ENCODE data around the gene C16orf95. TPM values are rescaled to one million over a fixed set of nuclear protein-coding genes. Genes with fewer than 3 reads are reported as not detected.

C16orf95 gene
- total RNA-seq, 1 donor: 3.0 TPM

DNA sequence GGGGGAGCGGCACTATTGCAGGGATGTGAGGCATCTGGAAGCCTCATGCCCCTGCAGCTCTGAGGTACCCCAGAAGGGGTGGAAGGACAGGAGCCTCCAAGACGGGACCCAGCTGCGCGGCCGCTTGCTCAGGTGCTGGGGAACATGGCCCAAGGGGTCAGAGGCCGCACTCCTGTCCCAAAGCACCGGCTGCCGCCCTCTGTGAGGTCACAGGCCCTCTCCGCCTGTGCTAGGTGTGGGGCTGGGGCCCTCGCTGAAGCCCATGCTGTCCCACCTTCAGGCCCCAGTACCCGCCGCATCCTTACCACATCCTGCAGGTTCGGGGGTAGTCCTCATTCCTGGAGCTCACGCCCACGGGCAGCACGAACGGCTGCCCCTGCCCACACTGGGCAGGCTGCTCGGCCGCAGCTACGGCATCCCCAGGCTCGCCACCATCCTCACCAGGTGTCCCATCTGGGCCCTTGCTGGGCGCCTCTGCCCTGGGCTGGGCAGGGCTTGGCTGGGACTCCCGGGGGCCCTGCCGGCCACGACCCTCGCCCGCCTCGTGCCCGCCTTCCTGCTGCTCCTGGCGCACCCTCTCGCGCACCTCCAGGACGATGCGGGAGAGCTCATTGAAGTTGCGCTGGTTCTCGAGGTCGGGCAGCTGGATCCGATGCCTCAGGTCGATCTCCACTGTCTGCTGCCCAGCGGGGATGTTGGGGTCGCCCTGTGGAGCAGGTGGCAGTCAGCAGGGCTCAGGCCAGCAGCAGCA, 16.6 kb upstream of the C16orf95 start:
- no peak for DNase-seq (ENCODE audit: low read depth in 2 of 3, low spot score in 2 of 3)

DNA sequence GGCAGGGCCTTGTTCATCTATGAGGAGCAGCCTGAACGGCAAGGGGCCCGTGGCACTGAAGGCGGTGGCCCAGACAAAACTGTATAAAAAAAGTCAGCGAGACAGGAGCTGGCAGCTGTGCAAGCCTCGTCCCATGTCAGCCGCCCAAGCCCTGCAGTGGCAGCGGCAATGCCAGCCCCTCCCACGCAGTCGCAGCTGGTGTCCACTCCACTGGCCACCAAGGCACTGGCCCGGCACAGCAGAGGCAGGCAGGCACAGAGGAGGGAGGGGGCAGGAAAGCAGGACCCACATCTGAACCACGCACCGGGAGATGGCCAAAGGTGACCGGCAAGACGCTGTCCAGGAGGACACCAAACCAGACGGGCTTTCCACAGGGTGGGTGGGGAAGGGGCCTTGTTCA, 15.9 kb upstream of the C16orf95 start:
- no peak for DNase-seq (ENCODE audit: low read depth in 2 of 3, low spot score in 2 of 3)

DNA sequence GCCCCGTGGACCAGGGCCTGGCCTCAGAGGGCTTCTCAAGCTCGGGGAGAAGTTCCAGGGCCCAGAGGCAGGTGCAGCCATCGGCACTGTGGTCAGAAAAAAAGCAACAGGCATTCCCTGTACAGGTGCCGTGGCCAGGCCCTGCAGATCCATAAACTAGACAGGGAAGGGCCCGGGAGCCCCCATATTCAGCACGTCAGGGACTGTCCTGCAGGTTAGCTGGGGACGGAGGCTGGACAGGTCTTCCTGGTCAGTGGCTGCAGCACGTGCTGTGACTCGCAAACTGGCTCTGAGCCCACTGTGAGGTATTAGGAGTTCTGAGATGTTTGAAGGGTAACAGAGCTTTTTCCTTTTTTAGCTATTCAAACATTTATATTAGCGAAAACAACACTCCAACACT, 15.0 kb upstream of the C16orf95 start:
- no peak for DNase-seq (ENCODE audit: low read depth in 2 of 3, low spot score in 2 of 3)

DNA sequence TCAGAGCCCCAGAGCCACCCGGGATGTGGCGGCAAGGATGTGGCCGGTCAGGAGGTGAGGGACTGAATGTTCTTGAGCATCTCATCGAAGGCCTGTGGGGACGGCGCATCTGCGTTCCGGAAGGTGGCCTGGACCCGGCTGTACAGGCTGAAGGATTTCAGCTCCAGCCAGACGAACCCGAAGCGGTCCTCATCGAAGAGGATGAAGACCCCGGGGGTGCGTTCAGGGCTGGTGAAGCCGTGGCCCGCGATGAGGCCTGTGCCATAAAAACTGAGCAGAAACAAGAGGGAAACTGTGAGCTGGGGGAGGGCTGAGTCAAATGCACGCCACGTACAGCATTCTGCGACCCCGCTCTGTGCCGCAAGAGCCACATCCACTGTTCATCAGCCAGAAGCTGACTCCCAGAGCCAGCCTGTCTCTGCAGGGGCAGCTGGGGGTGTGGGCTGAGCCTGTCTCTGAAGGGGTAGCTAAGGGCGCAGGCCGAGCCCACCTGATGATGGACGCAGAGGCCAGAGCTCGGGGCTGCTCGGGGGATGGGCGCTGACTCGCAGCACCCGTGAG, 14.1 kb upstream of the C16orf95 start:
- DNase-seq (ENCODE audit: low read depth in 2 of 3, low spot score in 2 of 3): no peak

DNA sequence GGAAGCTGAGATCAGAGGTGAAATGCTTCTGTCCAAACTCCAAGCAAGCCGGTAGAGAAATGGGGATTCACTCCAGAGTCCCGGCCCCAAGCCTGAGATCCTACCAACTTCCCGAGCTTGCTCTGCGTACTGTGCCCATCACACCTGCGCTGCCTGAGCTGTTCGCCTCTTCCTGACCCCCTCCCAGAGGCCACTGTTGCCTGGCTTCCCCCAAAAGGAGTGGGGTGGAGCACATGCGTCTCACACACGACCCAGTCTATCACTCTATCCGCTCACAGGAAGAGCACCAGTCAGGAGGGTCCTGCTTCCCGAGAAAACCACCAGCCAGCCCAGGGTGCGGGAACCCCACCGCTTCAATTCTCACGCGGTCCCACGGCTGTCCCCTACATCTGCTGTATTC, 13.5 kb upstream of the C16orf95 start:
- DNase-seq (ENCODE audit: low read depth in 2 of 3, low spot score in 2 of 3): no peak

DNA sequence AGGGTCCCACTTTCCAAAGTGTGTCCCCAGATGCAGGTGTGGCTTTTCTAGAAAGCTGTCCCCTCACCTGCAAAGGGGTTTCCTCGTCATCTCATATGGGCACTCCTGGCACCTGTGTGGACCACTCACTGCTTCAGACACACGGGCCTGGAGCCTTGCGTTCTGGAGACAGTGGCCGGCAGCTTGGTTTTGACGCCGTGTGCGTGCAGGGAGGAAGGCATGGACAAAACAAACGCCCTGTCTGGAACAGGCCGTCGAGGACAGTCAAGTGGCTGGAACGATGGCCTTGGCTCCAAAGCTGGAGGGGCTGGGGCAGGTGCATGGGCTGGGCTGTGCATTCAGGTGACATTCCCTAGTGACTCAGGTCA, 13.0 kb upstream of the C16orf95 start:
- no peak for DNase-seq (ENCODE audit: low read depth in 2 of 3, low spot score in 2 of 3)

DNA sequence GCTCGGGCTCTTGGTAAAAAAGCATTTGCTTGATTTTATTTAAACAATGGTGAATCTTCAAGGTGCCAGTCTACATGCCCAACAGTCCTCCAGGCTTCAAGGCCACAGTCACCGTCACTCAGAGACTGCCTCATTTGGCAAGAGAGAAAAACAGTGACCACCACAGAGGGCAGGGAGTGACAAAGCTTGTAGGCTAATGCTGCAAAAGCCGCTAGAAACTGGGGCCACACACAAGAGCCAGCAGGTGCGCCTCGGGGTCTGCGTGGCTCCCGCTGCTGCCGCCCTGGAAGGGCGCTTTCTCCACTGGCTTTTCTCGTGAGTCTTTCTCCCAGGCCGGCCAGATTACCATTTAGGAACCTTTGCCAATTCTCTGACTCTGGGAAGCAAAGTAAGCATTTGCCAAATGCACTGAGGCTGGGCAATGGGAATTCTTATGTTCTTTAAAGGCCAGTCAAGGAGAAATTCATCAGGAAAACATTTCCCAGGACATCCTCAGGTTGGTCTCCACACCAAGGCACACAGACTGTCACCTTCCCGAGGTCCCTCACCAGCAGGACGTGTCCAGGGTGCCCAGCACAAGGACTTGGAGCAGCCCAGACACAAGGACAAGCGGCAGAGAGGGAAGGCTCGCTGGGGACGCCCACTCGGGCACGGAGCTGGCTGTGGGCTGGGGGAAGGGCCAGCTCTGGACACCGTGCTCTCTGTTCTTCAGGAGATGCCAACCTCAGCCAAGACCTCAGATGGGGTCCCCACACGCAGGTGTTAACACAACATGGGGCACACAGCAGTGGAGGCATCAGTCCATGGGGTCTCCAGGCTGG, 12.5 kb upstream of the C16orf95 start:
- no peak for DNase-seq (ENCODE audit: low read depth in 2 of 3, low spot score in 2 of 3)

DNA sequence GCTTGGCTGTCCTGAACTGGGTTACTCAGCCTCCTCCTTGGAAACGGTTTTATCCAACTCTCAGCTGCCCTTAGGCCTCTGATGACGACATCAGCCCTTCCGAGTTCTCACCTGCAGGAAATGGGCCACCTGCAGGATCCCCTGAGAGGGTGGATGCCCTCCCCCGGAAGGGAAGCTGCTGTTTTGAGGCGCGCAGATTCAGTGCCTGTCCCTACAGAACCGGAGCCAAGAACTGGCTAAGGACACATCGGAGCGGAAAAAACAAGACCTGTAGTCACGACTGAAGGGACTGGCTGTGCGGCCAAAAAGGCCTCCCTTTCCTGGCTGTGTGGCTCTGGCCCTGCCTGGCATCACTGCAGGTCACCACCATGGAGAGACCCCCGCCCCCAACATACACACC, 11.7 kb upstream of the C16orf95 start:
- no peak for DNase-seq (ENCODE audit: low read depth in 2 of 3, low spot score in 2 of 3)

DNA sequence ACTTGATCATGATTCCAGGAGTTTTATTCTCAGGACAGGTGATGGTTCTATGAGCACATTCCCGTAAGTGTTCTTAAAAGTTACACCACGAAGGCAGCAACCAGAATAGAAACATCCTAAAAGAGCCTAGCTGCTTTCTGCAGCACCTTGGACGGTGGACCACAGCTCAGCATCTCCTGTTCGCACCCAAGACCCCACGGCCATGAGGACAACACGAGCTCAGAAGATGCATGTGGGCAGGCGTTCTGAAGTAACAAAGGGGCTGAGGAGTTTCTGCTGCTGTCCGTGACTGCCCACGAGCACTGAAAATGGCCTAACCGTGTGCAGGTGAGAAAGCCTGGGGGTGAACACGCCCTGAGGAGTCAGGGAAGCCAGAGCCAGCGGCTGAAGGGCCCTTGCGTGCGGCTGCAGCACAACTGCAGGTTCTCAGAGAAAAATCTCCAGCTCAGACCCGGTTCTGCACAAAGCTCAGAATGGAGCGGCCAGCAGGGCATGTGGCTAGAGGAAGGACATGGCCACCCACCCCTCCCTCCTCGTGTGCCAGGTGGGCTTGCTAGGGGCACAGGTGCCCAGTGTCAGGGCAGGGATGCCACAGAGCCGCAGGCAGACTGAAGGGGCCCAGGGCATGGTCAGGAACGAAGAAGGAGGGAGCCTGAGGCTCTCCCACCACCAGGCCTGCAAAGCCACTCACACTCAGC, 10.8 kb upstream of the C16orf95 start:
- no peak for DNase-seq (ENCODE audit: low read depth in 2 of 3, low spot score in 2 of 3)

DNA sequence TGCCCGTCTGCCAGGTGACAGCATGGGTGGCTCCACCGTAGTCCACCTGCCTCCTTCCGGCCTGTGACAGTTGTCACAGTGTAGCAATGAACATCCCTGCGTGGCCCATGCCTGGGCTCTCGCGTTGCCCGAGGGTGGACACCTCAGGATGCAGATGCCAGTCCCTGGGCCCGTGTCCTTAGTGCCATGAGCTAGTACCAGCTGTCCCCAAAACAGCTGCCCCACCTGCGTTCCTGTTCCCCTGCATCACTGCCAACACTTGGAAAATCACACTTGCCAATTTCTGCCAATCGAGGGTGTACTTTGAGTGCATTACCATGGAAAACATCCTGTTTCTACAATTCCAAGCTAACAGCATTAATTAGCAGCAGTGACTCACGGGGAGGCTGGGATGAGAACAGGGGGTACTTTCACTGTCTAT, 9.0 kb upstream of the C16orf95 start:
- DNase-seq (ENCODE audit: low read depth in 2 of 3, low spot score in 2 of 3): no peak

DNA sequence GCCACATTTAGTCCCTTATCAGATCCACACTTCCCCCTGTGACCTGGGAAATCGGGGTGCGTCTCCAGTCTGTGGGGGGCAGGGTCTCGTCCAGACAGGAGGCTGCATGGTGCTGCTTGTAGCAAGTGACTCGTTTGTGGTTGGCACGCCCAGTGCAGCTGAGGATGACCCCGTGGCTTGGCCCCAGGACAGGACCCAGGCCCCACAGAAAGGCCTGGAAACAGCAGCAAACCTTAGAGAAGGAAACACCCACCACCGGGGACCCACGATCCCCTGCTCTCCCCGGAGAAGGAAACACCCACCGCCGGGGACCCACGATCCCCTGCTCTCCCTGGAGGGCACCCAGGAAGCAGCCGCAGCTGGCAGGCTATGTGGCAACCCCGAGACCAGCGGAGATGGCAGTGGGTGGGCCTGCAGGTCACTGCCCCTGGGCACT, 8.2 kb upstream of the C16orf95 start:
- no peak for DNase-seq (ENCODE audit: low read depth in 2 of 3, low spot score in 2 of 3)

DNA sequence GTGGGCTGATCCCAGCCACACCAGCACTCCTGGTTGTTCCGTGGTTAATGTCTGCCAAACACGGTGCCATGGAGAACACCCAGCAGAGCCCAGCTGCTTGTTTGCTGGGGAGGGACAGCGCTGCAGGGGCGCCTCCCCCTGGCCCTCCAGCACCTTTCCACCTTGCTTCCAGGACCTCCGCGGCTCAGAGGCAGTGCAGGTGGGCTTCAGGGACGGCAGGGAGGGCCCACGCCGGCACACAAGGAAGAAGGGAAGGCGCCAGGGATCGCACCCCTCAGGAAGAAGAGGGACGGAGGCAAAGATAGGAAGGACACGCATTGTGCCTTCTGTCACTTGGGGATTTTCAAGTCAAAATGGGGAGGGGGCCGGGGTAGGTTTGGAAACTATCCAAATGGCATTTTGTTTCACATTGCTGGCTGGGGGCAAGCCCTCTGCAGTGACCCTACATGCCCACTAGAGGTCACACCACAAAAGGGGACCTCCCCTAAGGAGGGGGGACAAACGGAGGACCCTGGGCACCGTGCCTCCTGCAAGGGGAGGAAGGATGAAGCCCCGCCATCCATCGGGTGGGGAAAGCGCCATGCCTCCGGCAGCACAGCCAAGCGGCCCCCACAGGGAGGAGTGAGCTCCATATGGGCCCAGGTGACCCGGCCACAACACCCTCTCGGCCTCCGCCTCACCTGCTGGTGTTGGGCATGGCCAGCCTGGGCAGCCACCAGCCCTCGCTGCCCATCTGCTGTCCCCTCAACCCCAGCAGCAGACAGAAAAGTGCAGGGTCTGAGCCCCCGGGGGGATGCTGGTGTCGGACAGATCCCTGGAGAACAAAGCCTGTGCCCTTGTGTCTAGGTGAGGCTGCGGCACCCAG, 7.5 kb upstream of the C16orf95 start:
- peak; percentile 19 to 71 (median 64) for DNase-seq (ENCODE audit: low read depth in 2 of 3, low spot score in 2 of 3)

DNA sequence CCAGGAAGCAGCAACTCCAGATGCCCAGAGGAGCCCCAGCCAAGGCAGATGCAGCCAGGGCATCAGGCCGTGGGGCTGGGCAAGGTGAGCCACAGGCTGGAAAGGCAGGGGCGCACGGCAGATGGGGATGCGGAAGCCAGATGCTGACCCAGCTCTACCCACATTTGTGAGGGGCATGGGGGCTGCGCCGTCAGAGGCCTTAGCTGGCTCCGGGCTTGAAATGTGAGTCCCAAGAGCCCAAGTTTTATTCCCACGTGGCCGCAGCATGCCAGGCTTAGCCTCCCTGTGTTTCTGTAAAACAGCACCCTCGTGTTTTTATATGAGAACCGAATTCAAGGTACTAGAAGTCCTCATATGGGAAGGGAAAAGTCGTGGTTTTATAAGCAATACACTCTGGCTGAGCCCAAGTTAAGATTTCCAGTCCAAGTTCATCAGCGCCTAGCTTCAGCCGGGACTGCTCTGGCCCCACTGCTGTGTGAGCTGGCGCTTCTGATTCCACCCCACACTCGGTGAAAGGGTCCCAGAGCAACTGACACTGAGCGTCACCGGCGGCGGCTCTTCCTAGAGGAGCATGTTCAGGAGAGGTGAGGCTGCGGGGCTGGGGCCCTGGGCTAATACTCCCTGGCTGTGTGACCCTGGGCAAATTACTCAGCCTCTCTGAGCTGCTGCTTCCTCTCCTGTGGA, 6.7 kb upstream of the C16orf95 start:
- no peak for DNase-seq (ENCODE audit: low read depth in 2 of 3, low spot score in 2 of 3)

DNA sequence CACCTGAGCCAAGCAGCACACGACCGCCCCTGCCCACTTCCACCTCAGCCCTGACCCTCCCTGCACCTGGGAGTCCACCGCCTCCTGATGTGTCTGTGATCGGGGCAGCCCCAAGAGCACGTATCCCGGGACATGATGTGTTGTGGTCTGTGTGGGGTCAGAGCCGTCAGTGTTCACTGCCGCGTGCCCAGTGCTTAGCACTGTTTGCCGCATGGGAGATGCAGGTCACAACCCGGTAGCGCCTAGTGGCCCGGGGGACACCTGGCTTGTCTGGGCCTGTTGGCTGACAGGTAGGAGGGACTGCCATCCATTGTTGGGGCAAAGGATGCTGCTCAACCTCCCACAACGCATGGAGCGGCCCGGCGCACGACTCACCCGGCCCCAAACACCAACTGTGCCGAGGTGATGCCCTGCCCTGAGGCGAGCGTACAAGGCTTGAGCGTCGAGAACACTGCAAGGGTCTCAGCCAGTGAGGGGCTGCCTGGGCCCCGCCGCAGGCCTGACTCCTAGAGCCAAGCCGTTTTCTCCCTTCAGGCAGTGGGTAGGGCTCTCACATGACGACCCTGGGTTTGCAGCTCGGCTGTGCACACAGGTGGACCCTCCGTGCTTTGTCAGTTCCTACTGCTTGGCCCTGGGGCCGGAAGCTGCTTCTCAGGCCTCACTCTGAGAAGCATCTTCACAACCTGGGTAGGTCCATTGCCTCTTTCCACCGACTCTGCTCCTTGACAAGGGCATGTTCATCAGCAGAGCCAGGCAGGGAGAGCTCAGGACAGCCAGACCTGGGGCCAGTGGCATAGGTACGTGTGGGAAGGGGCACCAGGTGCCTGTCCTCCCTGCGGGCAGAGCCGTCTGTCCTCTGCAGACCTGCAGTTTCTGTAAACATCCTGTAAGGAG, 5.9 kb upstream of the C16orf95 start:
- no peak for DNase-seq (ENCODE audit: low read depth in 2 of 3, low spot score in 2 of 3)

DNA sequence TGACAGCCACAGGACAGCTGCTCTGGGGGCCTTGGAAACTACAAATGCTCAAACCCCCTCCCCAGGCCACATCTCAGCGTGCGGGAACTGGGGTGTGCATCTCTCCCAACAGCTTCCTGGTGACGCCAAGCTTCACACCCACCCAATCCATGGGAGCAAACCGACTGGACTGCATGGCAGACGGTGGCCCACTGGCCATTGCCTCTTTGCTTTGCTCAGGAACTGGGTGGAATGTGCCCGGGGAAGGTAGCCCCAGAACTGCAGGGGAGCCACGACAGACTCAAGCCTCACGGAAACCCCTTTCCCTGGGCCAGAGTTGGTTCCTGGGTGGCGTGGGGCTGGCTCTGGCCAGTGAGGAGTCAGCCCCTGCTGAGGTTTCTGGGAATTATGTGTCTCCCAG, 5.2 kb upstream of the C16orf95 start:
- no peak for DNase-seq (ENCODE audit: low read depth in 2 of 3, low spot score in 2 of 3)

DNA sequence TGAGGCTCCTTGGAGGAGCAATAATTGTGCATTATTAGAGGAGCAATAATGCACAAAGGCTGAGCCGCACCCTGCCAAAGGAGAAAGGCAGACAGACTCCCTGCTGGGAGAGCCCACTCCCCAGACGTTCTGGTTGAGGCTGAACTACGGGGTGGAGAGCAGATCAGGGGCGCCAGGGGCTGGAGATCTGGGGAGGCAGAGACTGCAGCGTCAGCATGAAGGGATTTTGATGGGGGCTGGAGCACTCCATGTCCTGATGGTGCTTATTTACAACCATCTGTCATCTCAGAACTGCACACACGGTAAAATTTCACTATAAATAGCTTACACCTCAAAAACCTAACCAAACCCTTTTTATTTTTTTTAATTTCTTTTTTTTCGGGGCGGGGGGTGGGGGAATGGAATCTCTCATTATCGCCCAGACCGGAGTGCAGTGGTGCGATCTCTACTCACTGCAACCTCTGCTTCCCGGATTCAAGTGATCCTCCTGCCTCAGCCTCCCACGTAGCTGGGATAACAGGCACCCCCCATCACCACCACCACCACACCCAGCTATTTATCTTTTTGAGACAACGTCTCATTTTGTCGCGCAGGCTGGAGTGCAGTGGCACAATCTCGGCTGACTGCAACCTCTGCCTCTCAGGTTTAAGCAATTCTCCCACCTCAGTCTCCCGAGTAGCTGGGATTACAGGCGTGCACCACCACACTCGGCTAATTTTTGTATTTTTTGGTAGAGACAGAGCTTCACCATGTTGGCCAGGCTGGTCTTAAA, 4.3 kb upstream of the C16orf95 start:
- DNase-seq (ENCODE audit: low read depth in 2 of 3, low spot score in 2 of 3): no peak

DNA sequence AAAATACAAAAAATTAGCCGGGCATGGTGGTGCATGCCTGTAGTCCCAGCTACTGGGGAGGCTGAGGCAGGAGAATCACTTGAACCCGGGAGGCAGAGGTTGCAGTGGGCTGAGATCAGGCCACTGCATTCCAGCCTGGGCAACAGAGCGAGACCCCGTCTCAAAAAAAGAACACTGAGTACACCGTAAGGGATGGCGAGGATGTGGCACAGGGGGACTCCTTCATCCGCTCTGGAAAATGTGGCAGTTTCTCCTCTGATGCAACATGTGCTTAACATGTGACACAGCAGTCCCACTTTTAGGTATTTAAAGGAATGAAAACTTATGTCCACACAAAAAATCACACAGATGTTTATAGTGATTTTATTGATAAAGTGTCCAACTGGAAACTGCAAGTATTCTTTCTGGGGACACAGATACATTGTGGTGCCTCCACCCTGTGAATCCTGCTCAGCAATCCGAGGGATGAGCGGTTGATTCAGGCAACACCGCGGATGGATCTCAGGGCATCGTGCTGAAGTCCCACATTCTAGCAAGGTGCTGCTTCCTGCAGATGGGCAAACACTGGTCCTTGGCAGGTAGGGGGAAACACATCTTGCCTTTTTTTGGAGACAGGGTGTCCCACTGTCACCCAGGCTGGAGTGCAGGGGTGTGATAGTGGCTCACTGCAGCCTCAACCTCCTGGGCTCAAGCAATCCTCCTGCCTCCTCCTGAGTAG, 3.5 kb upstream of the C16orf95 start:
- no peak for DNase-seq (ENCODE audit: low read depth in 2 of 3, low spot score in 2 of 3)

Data from hematopoietic multipotent progenitor cell (in vitro differentiated cells).